PFSK-1 (cell line): ENCODE results near the gene KATNAL1.

Experiments
- FOXP2 ChIP-seq: optimal IDR thresholded peaks from 2 replicates; pipeline ENCODE3; 2011; ENCODE audit warnings: borderline replicate concordance, control low read depth, inconsistent platforms; ENCODE audit not compliant: insufficient read depth; ENCODE audit errors: extremely low read length, extremely low read depth
- POLR2AphosphoS5 ChIP-seq: IDR thresholded peaks from 2 replicates; pipeline ENCODE4 v1.6.1; 2012; ENCODE audit warnings: low read depth, mild to moderate bottlenecking, control low read depth, low read length, moderate library complexity
- SIN3A ChIP-seq: IDR thresholded peaks from 2 replicates; pipeline ENCODE4 v1.6.1; 2012; ENCODE audit warnings: mild to moderate bottlenecking, low read length, moderate library complexity, borderline replicate concordance; ENCODE audit not compliant: insufficient read depth
- TAF1 ChIP-seq: IDR thresholded peaks from 2 replicates; pipeline ENCODE4 v1.6.1; 2012; ENCODE audit warnings: low read length, control low read depth, borderline replicate concordance; ENCODE audit not compliant: insufficient read depth
- TF ChIP-seq, protein P1 (sequence below), 2 experiments: IDR thresholded peaks; 2 replicates each; pipeline versions ENCODE4 v1.6.1 to v1.8.0; 2011 to 2012; ENCODE audit warnings: low read depth in 2 of 2, low read length in 2 of 2, control low read depth in 1 of 2, inconsistent platforms in 1 of 2, mild to moderate bottlenecking in 1 of 2, moderate library complexity in 1 of 2; ENCODE audit not compliant: insufficient read depth in 1 of 2

KATNAL1 gene

DNA sequence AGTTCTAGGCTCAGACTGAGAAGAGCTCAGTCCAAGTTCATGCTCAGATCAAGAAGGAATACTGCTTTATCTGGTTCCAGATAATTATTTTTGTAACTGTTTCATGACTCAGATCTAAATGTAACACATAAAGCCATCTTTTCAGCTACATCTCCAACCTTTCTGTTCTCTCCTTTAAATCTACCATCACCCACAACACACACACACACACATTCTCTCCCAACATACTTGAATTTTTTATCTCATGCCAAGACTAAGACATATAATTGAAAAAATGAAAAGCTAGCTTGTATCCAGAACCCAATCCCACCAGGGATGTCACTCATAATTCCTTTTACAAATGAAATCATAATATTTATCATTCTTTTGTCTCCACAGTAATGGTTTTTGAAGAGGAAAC is 7.6 kb downstream of the KATNAL1 start:
- TF ChIP-seq TAF1 (no peak), POLR2AphosphoS5 (no peak), FOXP2 (no peak), SIN3A (no peak)
- TF ChIP-seq, protein P1, sequence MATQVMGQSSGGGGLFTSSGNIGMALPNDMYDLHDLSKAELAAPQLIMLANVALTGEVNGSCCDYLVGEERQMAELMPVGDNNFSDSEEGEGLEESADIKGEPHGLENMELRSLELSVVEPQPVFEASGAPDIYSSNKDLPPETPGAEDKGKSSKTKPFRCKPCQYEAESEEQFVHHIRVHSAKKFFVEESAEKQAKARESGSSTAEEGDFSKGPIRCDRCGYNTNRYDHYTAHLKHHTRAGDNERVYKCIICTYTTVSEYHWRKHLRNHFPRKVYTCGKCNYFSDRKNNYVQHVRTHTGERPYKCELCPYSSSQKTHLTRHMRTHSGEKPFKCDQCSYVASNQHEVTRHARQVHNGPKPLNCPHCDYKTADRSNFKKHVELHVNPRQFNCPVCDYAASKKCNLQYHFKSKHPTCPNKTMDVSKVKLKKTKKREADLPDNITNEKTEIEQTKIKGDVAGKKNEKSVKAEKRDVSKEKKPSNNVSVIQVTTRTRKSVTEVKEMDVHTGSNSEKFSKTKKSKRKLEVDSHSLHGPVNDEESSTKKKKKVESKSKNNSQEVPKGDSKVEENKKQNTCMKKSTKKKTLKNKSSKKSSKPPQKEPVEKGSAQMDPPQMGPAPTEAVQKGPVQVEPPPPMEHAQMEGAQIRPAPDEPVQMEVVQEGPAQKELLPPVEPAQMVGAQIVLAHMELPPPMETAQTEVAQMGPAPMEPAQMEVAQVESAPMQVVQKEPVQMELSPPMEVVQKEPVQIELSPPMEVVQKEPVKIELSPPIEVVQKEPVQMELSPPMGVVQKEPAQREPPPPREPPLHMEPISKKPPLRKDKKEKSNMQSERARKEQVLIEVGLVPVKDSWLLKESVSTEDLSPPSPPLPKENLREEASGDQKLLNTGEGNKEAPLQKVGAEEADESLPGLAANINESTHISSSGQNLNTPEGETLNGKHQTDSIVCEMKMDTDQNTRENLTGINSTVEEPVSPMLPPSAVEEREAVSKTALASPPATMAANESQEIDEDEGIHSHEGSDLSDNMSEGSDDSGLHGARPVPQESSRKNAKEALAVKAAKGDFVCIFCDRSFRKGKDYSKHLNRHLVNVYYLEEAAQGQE (IDR thresholded peaks at IDR 0.05; ENCODE audit: insufficient read depth in 1 of 2, low read depth in 2 of 2, low read length in 2 of 2), result no peak

DNA sequence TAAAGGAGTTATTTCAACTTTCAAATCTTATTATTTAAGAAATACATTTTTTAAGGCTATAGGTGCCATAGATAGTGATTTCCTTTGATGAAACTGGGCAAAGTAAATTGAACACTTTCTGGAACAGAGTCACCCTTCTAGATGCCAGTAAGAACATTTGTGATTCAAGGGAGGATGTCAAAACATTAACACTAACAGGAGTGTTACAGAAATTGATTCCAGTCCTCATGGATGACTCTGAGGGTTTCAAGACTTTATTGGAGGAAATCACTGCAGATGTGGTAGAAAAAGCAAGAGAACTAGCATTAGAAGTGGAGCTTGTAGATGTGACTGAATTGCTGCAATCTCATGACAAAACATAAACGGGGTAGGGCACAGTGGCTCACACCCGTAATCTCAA is 12.2 kb downstream of the KATNAL1 start:
- TF ChIP-seq SIN3A, result no peak
- TF ChIP-seq, protein P1 (IDR thresholded peaks at IDR 0.05; ENCODE audit: insufficient read depth in 1 of 2, low read depth in 2 of 2, low read length in 2 of 2), result no peak
- no peak for TF ChIP-seq FOXP2
- TF ChIP-seq POLR2AphosphoS5, result no peak
- no peak for TF ChIP-seq TAF1

DNA sequence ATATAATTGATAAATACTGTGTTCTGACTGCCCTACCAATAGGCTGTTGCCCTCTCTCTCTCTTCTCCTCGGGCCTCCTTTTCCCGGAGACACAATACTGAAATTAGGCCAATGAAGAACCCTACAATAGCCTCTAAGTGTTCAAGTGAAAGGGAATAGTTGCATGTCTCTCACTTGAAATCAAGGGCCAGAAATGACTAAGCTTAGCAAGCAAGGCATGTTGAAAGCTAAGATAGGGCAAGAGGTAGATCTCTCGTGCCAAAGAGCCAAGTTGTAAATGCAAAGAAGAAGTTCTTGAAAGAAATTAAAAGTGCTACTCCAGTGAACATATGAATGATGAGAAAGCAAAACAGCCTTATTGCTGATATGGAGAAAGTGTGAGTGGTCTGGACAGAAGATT is 13.3 kb downstream of the KATNAL1 start:
- TF ChIP-seq POLR2AphosphoS5, result no peak
- no peak for TF ChIP-seq TAF1
- TF ChIP-seq SIN3A, result no peak
- TF ChIP-seq FOXP2, result no peak

DNA sequence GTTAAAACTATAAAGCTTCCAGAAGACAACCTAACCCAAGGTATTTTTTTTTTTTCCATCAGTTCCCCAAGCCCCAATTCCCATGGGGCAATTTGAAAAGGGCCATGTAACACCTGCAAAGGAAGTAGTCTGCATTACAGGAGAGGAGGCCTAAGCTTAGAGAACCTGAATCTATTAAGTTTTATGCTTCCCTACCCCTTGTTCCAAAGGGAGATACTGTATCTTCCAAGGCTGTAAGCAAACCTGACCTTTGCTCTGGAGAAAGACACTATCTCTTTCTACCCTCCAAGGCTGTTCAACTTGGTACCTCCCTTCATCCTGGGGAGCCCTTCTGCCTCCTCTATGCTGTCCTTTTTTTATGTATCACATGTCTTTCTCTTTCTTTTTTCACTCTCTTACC is 15.0 kb downstream of the KATNAL1 start:
- TF ChIP-seq POLR2AphosphoS5, result no peak
- TF ChIP-seq, protein P1 (IDR thresholded peaks at IDR 0.05; ENCODE audit: insufficient read depth in 1 of 2, low read depth in 2 of 2, low read length in 2 of 2), result no peak
- TF ChIP-seq TAF1, result no peak
- TF ChIP-seq SIN3A, result no peak
- no peak for TF ChIP-seq FOXP2

DNA sequence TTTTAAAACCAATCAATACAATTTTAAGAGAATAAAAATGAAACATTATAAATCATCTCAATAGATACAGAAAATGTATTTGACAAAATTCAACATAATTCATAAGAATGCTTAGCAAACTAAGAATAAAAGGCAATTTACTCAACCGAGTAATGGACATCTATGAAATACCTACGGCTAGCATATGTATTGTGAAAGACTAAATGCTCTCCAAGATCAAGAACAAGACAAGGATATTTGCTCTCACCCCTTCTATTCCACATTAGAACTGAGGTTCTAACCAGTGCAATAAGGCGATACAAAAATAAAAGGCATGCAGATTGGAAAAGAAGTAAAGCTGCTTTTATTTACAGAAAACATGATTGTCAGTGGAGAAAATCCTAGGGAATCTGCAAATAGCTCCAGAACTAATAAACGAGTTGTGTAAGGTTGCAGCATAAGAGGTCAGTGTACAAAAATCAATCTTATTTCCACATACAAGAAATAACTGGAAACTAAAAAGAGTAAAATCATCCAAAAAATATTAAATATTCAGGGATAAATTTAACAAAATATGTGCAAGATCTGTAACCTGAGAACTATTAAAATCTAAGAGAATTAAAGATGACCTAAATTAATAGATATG is 16.4 kb downstream of the KATNAL1 start:
- TF ChIP-seq, protein P1 (IDR thresholded peaks at IDR 0.05; ENCODE audit: insufficient read depth in 1 of 2, low read depth in 2 of 2, low read length in 2 of 2), result no peak
- TF ChIP-seq SIN3A, result no peak
